GM23338 (cell line): ENCODE results near the gene TRIM61. TPM values are rescaled to one million over a fixed set of nuclear protein-coding genes. Genes with fewer than 3 reads are reported as not detected.

Source experiments
- ATAC-seq: fragments of 200-7000 bp; cut with Tn5 transposase; 3 replicates; pipeline ENCODE4 v1.9.1; 2020
- DNase-seq: peaks from one replicate; pipeline ENCODE4 v3.0.0-alpha.2; 2015; ENCODE audit warnings: low spot score
- H2AFZ ChIP-seq: fragments of 200-600 bp; sonication (generic); 2 replicates; pipeline ENCODE4 v1.8.0; 2016; ENCODE audit warnings: antibody characterized with exemption, mild to moderate bottlenecking, moderate library complexity
- H3F3A ChIP-seq: fragments of 200-600 bp; sonication (generic); replicated peaks from 2 replicates; pipeline ENCODE4 v1.8.0; 2017; ENCODE audit warnings: antibody characterized with exemption, mixed run types, low read depth
- H3K27ac ChIP-seq: fragments of 200-600 bp; sonication (generic); 2 replicates; pipeline ENCODE4 v1.6.1; 2016; ENCODE audit warnings: low read depth
- H3K27me3 ChIP-seq: fragments of 200-600 bp; sonication (generic); 2 replicates; pipeline ENCODE4 v1.8.0; 2016; ENCODE audit warnings: mild to moderate bottlenecking, mixed run types, moderate library complexity; ENCODE audit not compliant: insufficient read depth
- H3K36me3 ChIP-seq: fragments of 200-600 bp; sonication (generic); 2 replicates; pipeline ENCODE4 v1.8.0; 2016; ENCODE audit warnings: mild to moderate bottlenecking; ENCODE audit not compliant: insufficient read depth
- H3K4me1 ChIP-seq: fragments of 200-600 bp; sonication (generic); 2 replicates; pipeline ENCODE4 v1.8.0; 2016; ENCODE audit warnings: mild to moderate bottlenecking, moderate library complexity; ENCODE audit not compliant: insufficient read depth
- H3K4me2 ChIP-seq: fragments of 200-600 bp; sonication (generic); 2 replicates; pipeline ENCODE4 v1.7.1; 2017; ENCODE audit warnings: mixed run types
- H3K4me3 ChIP-seq: fragments of 200-600 bp; sonication (generic); 2 replicates; pipeline ENCODE4 v1.6.1; 2016; ENCODE audit warnings: mixed run types
- H3K79me2 ChIP-seq: fragments of 200-600 bp; sonication (generic); replicated peaks from 2 replicates; pipeline ENCODE4 v1.8.0; 2017; ENCODE audit warnings: mild to moderate bottlenecking; ENCODE audit not compliant: insufficient read depth
- H3K9me2 ChIP-seq: fragments of 200-600 bp; sonication (generic); 2 replicates; pipeline ENCODE4 v1.8.0; 2017; ENCODE audit not compliant: insufficient read depth
- H4K20me1 ChIP-seq: fragments of 200-600 bp; sonication (generic); replicated peaks from 2 replicates; pipeline ENCODE4 v1.8.0; 2017; ENCODE audit warnings: mild to moderate bottlenecking; ENCODE audit not compliant: insufficient read depth
- H3K27ac Mint-ChIP-seq: 2 replicates; pipeline ENCODE4 v1.8.0; 2020; ENCODE audit warnings: inconsistent platforms, mild to moderate bottlenecking, moderate library complexity, mixed read lengths
- H3K27me3 Mint-ChIP-seq: 3 replicates; pipeline ENCODE4 v1.8.0; 2022; ENCODE audit warnings: low read depth, mild to moderate bottlenecking, moderate library complexity, mixed read lengths, inconsistent platforms; ENCODE audit not compliant: insufficient read depth, poor library complexity
- H3K36me3 Mint-ChIP-seq: 3 replicates; pipeline ENCODE4 v1.8.0; 2021; ENCODE audit warnings: low read depth, mild to moderate bottlenecking, inconsistent platforms, moderate library complexity, mixed read lengths
- H3K4me1 Mint-ChIP-seq: 3 replicates; pipeline ENCODE4 v1.8.0; 2020; ENCODE audit warnings: mild to moderate bottlenecking, inconsistent platforms, mixed read lengths
- H3K4me3 Mint-ChIP-seq: 3 replicates; pipeline ENCODE4 v1.8.0; 2021; ENCODE audit warnings: moderate library complexity, mild to moderate bottlenecking, inconsistent platforms, mixed read lengths
- H3K9me3 Mint-ChIP-seq: 3 replicates; pipeline ENCODE4 v1.8.0; 2020; ENCODE audit warnings: moderate library complexity, mild to moderate bottlenecking, inconsistent platforms, mixed read lengths
- EZH2 ChIP-seq: fragments of 200-600 bp; sonication (generic); IDR thresholded peaks from one replicate; pipeline ENCODE4 v1.8.0; 2017; ENCODE audit warnings: antibody characterized with exemption, mild to moderate bottlenecking, low read depth; ENCODE audit not compliant: unreplicated experiment
- NANOG ChIP-seq: IDR thresholded peaks from 2 replicates; pipeline ENCODE4 v1.6.1; 2016; ENCODE audit warnings: antibody characterized with exemption, borderline replicate concordance
- POLR2AphosphoS5 ChIP-seq: IDR thresholded peaks from 2 replicates; pipeline ENCODE4 v1.6.1; 2016; ENCODE audit warnings: antibody characterized with exemption, low read depth
- STAT1 ChIP-seq: IDR thresholded peaks from one replicate; pipeline ENCODE4 v1.6.1; 2016; ENCODE audit warnings: antibody characterized with exemption; ENCODE audit not compliant: unreplicated experiment
- polyA plus RNA-seq: library from polyadenylated mRNA; unstranded; fragments of >200 nt; fragmentation: Nextera tagmentation; extraction: Ambion mirVana; gene quantifications from 2 replicates; pipeline ENCODE4 v1.2.1, GENCODE V29; 2016
- total RNA-seq: library from RNA; depleted of rRNA; stranded (reverse); fragments of >200 nt; shearing (Covaris generic); gene quantifications from 2 replicates; pipeline ENCODE4 v1.2.3, GENCODE V29; 2014
- TF ChIP-seq, protein P1 (sequence below): IDR thresholded peaks from 2 replicates; pipeline ENCODE4 v1.6.1; 2016; ENCODE audit warnings: antibody characterized with exemption
- TF ChIP-seq, protein P2 (sequence below): IDR thresholded peaks from one replicate; pipeline ENCODE4 v1.6.1; 2018; ENCODE audit warnings: antibody characterized with exemption; ENCODE audit not compliant: unreplicated experiment

The TRIM61 gene
- total and polyA plus RNA-seq, 2 experiments from 2014 or later: 0.38 TPM; not detected in 1

DNA sequence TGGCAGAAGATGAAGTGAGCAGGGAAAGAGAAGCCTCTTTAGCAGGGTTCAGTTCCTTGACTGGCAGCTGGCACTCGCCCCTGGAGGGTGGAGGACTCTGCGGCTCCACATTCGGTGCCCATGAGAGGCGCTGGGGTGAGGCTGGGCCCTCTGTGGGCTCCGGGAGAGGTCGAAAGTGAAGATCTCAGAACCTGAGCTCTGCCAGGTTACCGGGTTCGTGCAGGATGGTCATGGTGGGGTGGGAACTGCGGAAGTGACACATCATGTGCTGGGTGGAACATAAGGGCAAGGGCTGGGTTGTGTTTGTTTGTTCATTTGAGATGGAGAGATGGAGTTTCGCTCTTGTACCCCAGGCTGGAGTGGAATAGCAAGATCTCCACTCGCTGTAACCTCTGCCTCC is 44.2 kb downstream of the TRIM61 start:
- ATAC-seq: no peak
- H4K20me1 ChIP-seq: no peaks in the 10 kb centered on the region
- H3F3A ChIP-seq: no peaks in the 10 kb centered on the region
- no peak for DNase-seq
- no peaks in the 10 kb centered on the region for H3K36me3 ChIP-seq
- Mint-ChIP-seq H3K27ac (no peak overlapping the region), H3K4me3 (no peak overlapping the region), H3K4me1 (peaks cover 31% of the 10 kb centered on the region), H3K27me3 (peaks cover 3% of the 10 kb centered on the region), H3K36me3 (no peaks in the 10 kb centered on the region), H3K9me3 (no peaks in the 10 kb centered on the region)
- no peaks in the 10 kb centered on the region for H3K27me3 ChIP-seq
- no peaks in the 10 kb centered on the region for H3K9me2 ChIP-seq
- no peak overlapping the region for H3K4me3 ChIP-seq
- H3K4me1 ChIP-seq: peaks cover 16% of the 10 kb centered on the region
- TF ChIP-seq STAT1 (no peak), POLR2AphosphoS5 (no peak), NANOG (no peak), EZH2 (no peak)
- TF ChIP-seq, protein P1, sequence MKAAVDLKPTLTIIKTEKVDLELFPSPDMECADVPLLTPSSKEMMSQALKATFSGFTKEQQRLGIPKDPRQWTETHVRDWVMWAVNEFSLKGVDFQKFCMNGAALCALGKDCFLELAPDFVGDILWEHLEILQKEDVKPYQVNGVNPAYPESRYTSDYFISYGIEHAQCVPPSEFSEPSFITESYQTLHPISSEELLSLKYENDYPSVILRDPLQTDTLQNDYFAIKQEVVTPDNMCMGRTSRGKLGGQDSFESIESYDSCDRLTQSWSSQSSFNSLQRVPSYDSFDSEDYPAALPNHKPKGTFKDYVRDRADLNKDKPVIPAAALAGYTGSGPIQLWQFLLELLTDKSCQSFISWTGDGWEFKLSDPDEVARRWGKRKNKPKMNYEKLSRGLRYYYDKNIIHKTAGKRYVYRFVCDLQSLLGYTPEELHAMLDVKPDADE: no peak
- TF ChIP-seq, protein P2, sequence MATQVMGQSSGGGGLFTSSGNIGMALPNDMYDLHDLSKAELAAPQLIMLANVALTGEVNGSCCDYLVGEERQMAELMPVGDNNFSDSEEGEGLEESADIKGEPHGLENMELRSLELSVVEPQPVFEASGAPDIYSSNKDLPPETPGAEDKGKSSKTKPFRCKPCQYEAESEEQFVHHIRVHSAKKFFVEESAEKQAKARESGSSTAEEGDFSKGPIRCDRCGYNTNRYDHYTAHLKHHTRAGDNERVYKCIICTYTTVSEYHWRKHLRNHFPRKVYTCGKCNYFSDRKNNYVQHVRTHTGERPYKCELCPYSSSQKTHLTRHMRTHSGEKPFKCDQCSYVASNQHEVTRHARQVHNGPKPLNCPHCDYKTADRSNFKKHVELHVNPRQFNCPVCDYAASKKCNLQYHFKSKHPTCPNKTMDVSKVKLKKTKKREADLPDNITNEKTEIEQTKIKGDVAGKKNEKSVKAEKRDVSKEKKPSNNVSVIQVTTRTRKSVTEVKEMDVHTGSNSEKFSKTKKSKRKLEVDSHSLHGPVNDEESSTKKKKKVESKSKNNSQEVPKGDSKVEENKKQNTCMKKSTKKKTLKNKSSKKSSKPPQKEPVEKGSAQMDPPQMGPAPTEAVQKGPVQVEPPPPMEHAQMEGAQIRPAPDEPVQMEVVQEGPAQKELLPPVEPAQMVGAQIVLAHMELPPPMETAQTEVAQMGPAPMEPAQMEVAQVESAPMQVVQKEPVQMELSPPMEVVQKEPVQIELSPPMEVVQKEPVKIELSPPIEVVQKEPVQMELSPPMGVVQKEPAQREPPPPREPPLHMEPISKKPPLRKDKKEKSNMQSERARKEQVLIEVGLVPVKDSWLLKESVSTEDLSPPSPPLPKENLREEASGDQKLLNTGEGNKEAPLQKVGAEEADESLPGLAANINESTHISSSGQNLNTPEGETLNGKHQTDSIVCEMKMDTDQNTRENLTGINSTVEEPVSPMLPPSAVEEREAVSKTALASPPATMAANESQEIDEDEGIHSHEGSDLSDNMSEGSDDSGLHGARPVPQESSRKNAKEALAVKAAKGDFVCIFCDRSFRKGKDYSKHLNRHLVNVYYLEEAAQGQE: no peak
- H3K27ac ChIP-seq: no peak overlapping the region
- H3K79me2 ChIP-seq: no peaks in the 10 kb centered on the region
- peak overlapping the region; percentile 34; the same call in 1 of the 2 replicates for H2AFZ ChIP-seq
- no peak overlapping the region for H3K4me2 ChIP-seq

DNA sequence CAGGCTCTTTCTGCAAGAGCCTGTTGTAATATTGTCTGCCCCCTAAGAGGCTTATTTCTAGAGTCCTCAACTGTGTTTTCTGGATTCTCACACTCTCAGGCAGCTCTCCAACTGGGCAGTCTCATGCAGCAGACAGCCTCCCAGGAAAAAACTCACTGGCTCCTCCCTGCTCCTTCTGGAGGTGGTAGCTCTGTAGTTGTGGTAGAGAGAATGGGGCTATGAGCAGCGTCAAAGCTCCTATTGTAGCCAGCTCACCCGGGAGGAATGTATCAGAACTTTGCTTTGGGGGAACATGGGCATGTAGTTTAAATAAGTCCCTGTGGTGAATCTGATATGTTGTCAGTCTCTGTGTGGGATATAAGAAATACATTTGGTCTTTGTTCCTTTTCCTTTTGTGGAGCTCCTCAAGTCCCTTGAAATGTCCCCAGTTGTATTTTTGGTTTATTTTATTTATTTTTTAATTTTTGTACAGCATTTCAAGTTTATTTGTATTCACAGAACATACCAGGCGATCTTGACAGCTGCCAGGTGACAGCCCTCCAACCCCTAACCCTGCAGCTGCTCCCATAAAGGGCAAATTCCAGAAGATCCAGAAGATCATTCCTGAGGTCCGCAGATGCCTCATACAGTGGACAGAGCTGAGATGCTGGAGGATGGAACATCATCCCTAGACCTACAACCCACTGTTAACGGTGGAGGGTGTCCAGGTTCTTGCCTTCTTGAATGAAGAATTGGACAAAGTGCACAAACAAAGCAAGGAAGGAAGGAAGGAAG is 45.7 kb downstream of the TRIM61 start:
- Histone ChIP-seq H3K4me3 (no peak overlapping the region), H4K20me1 (no peaks in the 10 kb centered on the region), H3K27ac (no peak overlapping the region), H2AFZ (0 out of 2 replicates have a peak overlapping the region, but pooled peaks have one; percentile 69), H3K4me1 (peaks cover 7% of the 10 kb centered on the region), H3K9me2 (no peaks in the 10 kb centered on the region), H3K4me2 (no peak overlapping the region), H3K36me3 (no peaks in the 10 kb centered on the region), H3K79me2 (no peaks in the 10 kb centered on the region), H3K27me3 (no peaks in the 10 kb centered on the region), H3F3A (no peaks in the 10 kb centered on the region)
- Mint-ChIP-seq H3K9me3 (no peaks in the 10 kb centered on the region), H3K4me3 (no peak overlapping the region), H3K27ac (no peak overlapping the region), H3K36me3 (no peaks in the 10 kb centered on the region), H3K27me3 (peaks cover 3% of the 10 kb centered on the region), H3K4me1 (peaks cover 21% of the 10 kb centered on the region)
- TF ChIP-seq, protein P2: no peak
- TF ChIP-seq POLR2AphosphoS5: no peak
- ATAC-seq: no peak
- DNase-seq: no peak
